Central memory CD8-positive, alpha-beta T cell (primary cell): Measurements from ENCODE around the gene CD69.

ENCODE experiments used
- ATAC-seq: fragments of 150-1000 bp; cut with Tn5 transposase; replicated peaks from 2 replicates; pipeline ENCODE4 v1.10.0; 2022; ENCODE audit warnings: mild to moderate bottlenecking, moderate FRiP score, moderate number of reproducible peaks; ENCODE audit not compliant: poor library complexity, severe bottlenecking; ENCODE audit errors: extremely low read depth
- DNase-seq, 2 donors: peaks; one replicate each; pipeline ENCODE4 v3.0.0; 2021; ENCODE audit warnings: low spot score in 2 of 2
- H3K27ac Mint-ChIP-seq: one replicate; pipeline ENCODE4 v1.8.0; 2022; ENCODE audit warnings: low read depth, mild to moderate bottlenecking, moderate library complexity, mixed read lengths
- H3K27me3 Mint-ChIP-seq: one replicate; pipeline ENCODE4 v1.8.0; 2022; ENCODE audit warnings: mixed read lengths
- H3K36me3 Mint-ChIP-seq: one replicate; pipeline ENCODE4 v1.8.0; 2022; ENCODE audit warnings: mild to moderate bottlenecking, moderate library complexity, mixed read lengths; ENCODE audit not compliant: insufficient read depth
- H3K4me1 Mint-ChIP-seq: one replicate; pipeline ENCODE4 v1.8.0; 2022; ENCODE audit warnings: mixed read lengths
- H3K4me3 Mint-ChIP-seq: one replicate; pipeline ENCODE4 v1.8.0; 2022; ENCODE audit warnings: mild to moderate bottlenecking, moderate library complexity, mixed read lengths
- H3K9me3 Mint-ChIP-seq: one replicate; pipeline ENCODE4 v1.8.0; 2022; ENCODE audit warnings: mixed read lengths

CD69 gene

GRCh38 chr12:9760699-9761418 is at the start of gene CD69:
Gene CD69, minus strand, starts transcription at chr12:9760901. Its CDS starts 81 bp downstream, at chr12:9760820.
- Mint-ChIP-seq H3K9me3 (no peaks in the 10 kb centered on the region), H3K27me3 (no peaks in the 10 kb centered on the region), H3K4me1 (peaks cover 80% of the 10 kb centered on the region), H3K36me3 (peaks cover 67% of the 10 kb centered on the region), H3K27ac (peak within 1 kb of the TSS; percentile 96), H3K4me3 (peak within 1 kb of the TSS; percentile 93)
- peak; percentile 66 to 88 for DNase-seq
- ATAC-seq: peak; percentile 67

DNA sequence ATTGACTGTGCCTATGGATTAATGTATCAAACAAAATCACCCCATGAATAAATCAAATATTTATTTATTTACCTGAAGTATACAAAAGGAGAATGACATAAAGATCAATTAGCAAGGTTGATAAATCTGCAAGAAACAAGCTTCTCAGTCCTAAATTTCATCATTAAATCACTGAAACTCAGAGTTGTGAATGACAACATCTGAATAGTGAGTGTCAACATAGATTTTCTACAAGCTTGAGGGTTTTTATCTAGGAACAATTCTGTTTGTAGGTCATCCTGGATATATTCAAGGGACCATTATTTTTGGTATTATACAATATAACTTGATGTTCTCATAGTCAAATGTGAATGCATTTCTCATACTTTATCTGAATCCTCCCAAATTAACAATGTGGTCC is 49.2 kb upstream of the CD69 start:
- ATAC-seq: no peak
- Mint-ChIP-seq H3K27ac (no peak overlapping the region), H3K27me3 (peaks cover 18% of the 10 kb centered on the region), H3K9me3 (no peaks in the 10 kb centered on the region), H3K4me1 (peaks cover 20% of the 10 kb centered on the region), H3K36me3 (peaks cover 3% of the 10 kb centered on the region), H3K4me3 (no peak overlapping the region)
- no peak for DNase-seq

- no peak for DNase-seq
- ATAC-seq: no peak
- Mint-ChIP-seq H3K27ac (no peak overlapping the region), H3K9me3 (no peaks in the 10 kb centered on the region), H3K4me3 (no peak overlapping the region), H3K4me1 (peaks cover 19% of the 10 kb centered on the region), H3K36me3 (peaks cover 3% of the 10 kb centered on the region), H3K27me3 (peaks cover 18% of the 10 kb centered on the region)
Observed at GRCh38 chr12:9809338-9809737, 48.6 kb upstream of the CD69 start.

- Mint-ChIP-seq H3K27ac (no peak overlapping the region), H3K9me3 (no peaks in the 10 kb centered on the region), H3K4me3 (no peak overlapping the region), H3K27me3 (peaks cover 18% of the 10 kb centered on the region), H3K4me1 (peaks cover 11% of the 10 kb centered on the region), H3K36me3 (no peaks in the 10 kb centered on the region)
- DNase-seq: no peak
- ATAC-seq: no peak
Observed at GRCh38 chr12:9808504-9808903, 47.8 kb upstream of the CD69 start.

DNA sequence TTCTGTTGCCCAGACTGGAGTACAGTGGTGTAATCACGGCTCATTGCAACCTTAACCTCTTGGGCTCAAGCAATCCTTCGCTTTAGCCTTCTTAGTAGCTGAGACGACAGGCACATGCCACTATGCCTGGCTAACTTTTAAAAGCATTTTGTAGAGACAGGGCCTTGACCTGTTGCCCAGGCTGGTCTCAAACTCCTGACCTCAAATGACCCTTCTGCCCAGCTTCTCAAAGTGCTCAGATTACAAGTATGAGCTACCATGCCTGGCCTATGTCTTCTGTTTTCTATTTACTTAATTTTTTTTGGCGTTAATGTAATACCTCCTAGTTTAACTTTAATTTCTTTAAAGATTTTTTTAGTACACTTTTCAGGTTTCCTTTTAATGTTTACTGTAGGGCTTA is 46.0 kb upstream of the CD69 start:
- no peaks in the 10 kb centered on the region for H3K36me3 Mint-ChIP-seq
- no peak for ATAC-seq
- peaks cover 8% of the 10 kb centered on the region for H3K4me1 Mint-ChIP-seq
- no peaks in the 10 kb centered on the region for H3K9me3 Mint-ChIP-seq
- H3K27ac Mint-ChIP-seq: no peak overlapping the region
- DNase-seq: no peak
- no peak overlapping the region for H3K4me3 Mint-ChIP-seq
- peaks cover 15% of the 10 kb centered on the region for H3K27me3 Mint-ChIP-seq

GRCh38 chr12:9805883-9806282 is 45.2 kb upstream of the CD69 start:
- no peak for ATAC-seq
- H3K36me3 Mint-ChIP-seq: no peaks in the 10 kb centered on the region
- no peak overlapping the region for H3K4me3 Mint-ChIP-seq
- H3K9me3 Mint-ChIP-seq: no peaks in the 10 kb centered on the region
- DNase-seq: no peak
- peaks cover 7% of the 10 kb centered on the region for H3K27me3 Mint-ChIP-seq
- peaks cover 4% of the 10 kb centered on the region for H3K4me1 Mint-ChIP-seq
- H3K27ac Mint-ChIP-seq: no peak overlapping the region

DNA sequence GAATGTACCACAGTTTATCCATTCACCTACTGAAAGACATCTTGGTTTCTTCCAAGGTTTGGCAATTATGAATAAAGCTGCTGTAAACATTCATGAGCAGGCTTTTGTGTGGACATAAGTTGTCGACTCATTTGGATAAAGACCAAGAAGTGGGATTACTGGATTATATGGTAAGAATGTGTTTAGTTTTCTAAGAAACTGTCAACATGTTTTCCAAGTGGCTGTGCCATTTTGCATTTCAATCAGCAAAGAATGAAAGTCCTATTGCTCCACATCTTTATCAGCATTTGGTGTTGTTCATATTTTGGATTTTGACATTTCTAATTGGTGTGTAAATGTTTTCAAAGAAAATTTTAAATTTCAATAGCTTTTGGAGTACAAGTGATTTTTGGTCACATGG is 39.3 kb upstream of the CD69 start:
- ATAC-seq: no peak
- H3K4me1 Mint-ChIP-seq: peaks cover 21% of the 10 kb centered on the region

DNA sequence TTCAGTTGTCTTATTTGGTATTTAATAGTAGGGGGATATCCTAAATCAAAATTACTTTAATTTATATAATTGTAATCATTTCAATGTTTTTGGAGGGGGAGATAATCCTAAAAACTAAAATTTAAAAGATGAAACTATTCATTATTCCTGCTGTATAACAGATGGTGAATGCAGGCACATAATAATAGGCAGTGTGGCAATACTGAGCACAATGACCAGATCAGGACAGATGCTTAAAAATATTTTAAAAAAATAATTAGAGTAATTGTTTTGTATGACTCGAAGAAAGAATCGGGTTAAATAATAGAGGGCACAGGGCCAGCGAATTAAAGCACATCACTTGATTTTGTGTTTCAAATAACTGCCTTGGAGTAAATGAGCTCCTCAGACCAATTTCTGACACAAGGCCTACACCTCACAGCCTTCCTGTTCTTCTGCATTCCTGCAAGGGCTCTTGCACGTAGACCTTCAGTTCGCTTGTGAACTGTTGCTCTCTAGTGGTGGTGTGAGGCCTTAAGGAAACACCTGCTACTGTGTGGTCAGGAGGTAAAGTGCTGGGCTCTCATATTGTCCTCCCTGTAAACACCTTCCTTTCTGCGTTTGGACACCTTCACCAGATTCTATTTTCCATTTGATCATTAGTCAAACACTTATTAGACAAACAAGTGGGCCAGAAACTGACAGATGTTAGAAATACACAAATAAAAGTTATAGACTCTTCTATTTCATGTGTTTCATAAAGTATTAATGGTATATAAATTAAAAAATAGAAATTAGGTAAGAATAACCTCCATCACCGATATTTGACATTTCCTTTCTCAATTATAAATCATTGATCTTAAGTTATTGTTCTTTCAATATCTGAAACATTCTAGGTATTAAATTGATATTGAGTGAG is 37.3 kb upstream of the CD69 start:
- DNase-seq: peak; percentile 27 to 65
- H3K4me3 Mint-ChIP-seq: no peak overlapping the region
- H3K36me3 Mint-ChIP-seq: no peaks in the 10 kb centered on the region
- H3K27ac Mint-ChIP-seq: no peak overlapping the region
- H3K27me3 Mint-ChIP-seq: peaks cover 12% of the 10 kb centered on the region
- H3K9me3 Mint-ChIP-seq: no peaks in the 10 kb centered on the region
- peak; percentile 85 for ATAC-seq
- H3K4me1 Mint-ChIP-seq: peaks cover 38% of the 10 kb centered on the region

More for the DNA sequence above, 39.3 kb upstream of the CD69 start:
- Mint-ChIP-seq H3K4me3 (no peak overlapping the region), H3K9me3 (no peaks in the 10 kb centered on the region), H3K36me3 (no peaks in the 10 kb centered on the region), H3K27me3 (peaks cover 5% of the 10 kb centered on the region), H3K27ac (no peak overlapping the region)
- DNase-seq: no peak

GRCh38 chr12:9796971-9797370 is 36.3 kb upstream of the CD69 start:
- Mint-ChIP-seq H3K36me3 (no peaks in the 10 kb centered on the region), H3K4me1 (peaks cover 38% of the 10 kb centered on the region), H3K27me3 (peaks cover 12% of the 10 kb centered on the region), H3K27ac (peak overlapping the region; percentile 30), H3K9me3 (no peaks in the 10 kb centered on the region), H3K4me3 (no peak overlapping the region)
- no peak for DNase-seq
- ATAC-seq: no peak

GRCh38 chr12:9796346-9796745 is 35.6 kb upstream of the CD69 start:
- peaks cover 38% of the 10 kb centered on the region for H3K4me1 Mint-ChIP-seq

DNA sequence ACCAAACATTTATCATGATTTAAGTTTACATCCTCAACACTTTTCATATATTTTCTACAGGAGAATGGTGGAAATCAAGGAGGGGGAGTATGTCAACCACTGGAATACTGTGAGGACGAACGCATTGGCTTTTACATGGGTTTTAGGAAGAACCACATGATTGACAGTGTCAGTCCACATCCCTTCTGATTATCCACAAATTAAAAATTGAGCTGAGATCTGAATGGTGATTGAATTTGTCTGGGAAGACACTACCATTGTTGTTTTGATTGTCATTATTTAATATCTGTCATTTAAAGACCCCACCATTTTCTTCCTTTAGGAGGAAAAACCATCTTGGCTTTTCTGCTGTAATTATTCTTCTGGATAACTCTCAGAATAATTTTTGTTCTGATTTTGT is 35.2 kb upstream of the CD69 start:
- ATAC-seq (no peak), DNase-seq (no peak)
- no peaks in the 10 kb centered on the region for H3K9me3 Mint-ChIP-seq
- peaks cover 38% of the 10 kb centered on the region for H3K4me1 Mint-ChIP-seq
- H3K4me3 Mint-ChIP-seq: peak overlapping the region; percentile 51
- H3K27me3 Mint-ChIP-seq: peaks cover 12% of the 10 kb centered on the region
- peak overlapping the region; percentile 30 for H3K27ac Mint-ChIP-seq
- no peaks in the 10 kb centered on the region for H3K36me3 Mint-ChIP-seq

More at GRCh38 chr12:9796346-9796745, 35.6 kb upstream of the CD69 start:
- Mint-ChIP-seq H3K36me3 (no peaks in the 10 kb centered on the region), H3K9me3 (no peaks in the 10 kb centered on the region), H3K4me3 (peak overlapping the region; percentile 39), H3K27me3 (peaks cover 12% of the 10 kb centered on the region), H3K27ac (peak overlapping the region; percentile 30)
- DNase-seq (no peak), ATAC-seq (peak; percentile 52)

- peaks cover 44% of the 10 kb centered on the region for H3K4me1 Mint-ChIP-seq
- peaks cover 5% of the 10 kb centered on the region for H3K9me3 Mint-ChIP-seq
- H3K27me3 Mint-ChIP-seq: peaks cover 12% of the 10 kb centered on the region
- ATAC-seq (no peak), DNase-seq (no peak)
- peak overlapping the region; percentile 51 for H3K4me3 Mint-ChIP-seq
- no peaks in the 10 kb centered on the region for H3K36me3 Mint-ChIP-seq
- peak overlapping the region; percentile 16 for H3K27ac Mint-ChIP-seq
Observed at GRCh38 chr12:9794484-9795093, 33.9 kb upstream of the CD69 start.
